SK-N-SH (cell line): ENCODE measurements around the gene LGALS14. TPM values are rescaled to one million over a fixed set of nuclear protein-coding genes. Genes with fewer than 3 reads are reported as not detected.

ENCODE experiments used
- CTCF ChIA-PET: fragments of 300-600, 350-600 bp; formaldehyde crosslinking; extraction: SDS; loops from one replicate; lab custom pipeline; 2021; lab: Yijun Ruan, JAX
- POLR2A ChIA-PET: fragments of 350-600 bp; sonication (Branson Sonifier 250); formaldehyde crosslinking; extraction: SDS; loops from one replicate; lab custom pipeline; 2020; ENCODE audit warnings: antibody characterized with exemption, inconsistent platforms; lab: Yijun Ruan, JAX
- DNase-seq: peaks from one replicate; pipeline ENCODE4 v3.0.0; 2012
- H2AFZ ChIP-seq: fragments of 200-600 bp; sonication (generic); 2 replicates; pipeline ENCODE4 v1.8.1; 2016; ENCODE audit warnings: antibody characterized with exemption, mild to moderate bottlenecking, low read depth
- H3F3A ChIP-seq: fragments of 200-600 bp; sonication (generic); replicated peaks from 2 replicates; pipeline ENCODE3; 2016; ENCODE audit warnings: antibody characterized with exemption, mild to moderate bottlenecking; ENCODE audit not compliant: insufficient read depth
- H3K27ac ChIP-seq, 2 experiments: fragments of 200-500 bp in 1 of 2; fragments of 200-600 bp in 1 of 2; sonication (Bioruptor generic) in 1 of 2; sonication (generic), shearing (Covaris generic) in 1 of 2; 2 replicates each; pipeline versions ENCODE4 v1.5.1 to v1.6.1; 2014 to 2016; ENCODE audit warnings: low read depth in 2 of 2, inconsistent platforms in 1 of 2, low read length in 1 of 2, mild to moderate bottlenecking in 1 of 2, mixed read lengths in 1 of 2
- H3K27me3 ChIP-seq: fragments of 200-600 bp; sonication (generic), shearing (Covaris generic); 2 replicates; pipeline ENCODE4 v1.6.1; 2016; ENCODE audit warnings: mixed run types; ENCODE audit not compliant: insufficient read depth
- H3K36me3 ChIP-seq, 2 experiments: fragments of 200-500 bp in 1 of 2; fragments of 200-600 bp in 1 of 2; sonication (Bioruptor generic) in 1 of 2; sonication (generic) in 1 of 2; replicated peaks in 1 of 2; 2 replicates each; pipeline versions ENCODE3 to v1.5.1; 2014 to 2016; ENCODE audit warnings: low read length in 1 of 2, mild to moderate bottlenecking in 1 of 2; ENCODE audit not compliant: insufficient read depth in 2 of 2, control insufficient read depth in 1 of 2
- H3K4me1 ChIP-seq, 2 experiments: fragments of 200-500 bp in 1 of 2; fragments of 200-600 bp in 1 of 2; sonication (Bioruptor generic) in 1 of 2; sonication (generic), shearing (Covaris generic) in 1 of 2; 2 replicates each; pipeline versions ENCODE4 v1.5.1 to v1.6.1; 2014 to 2016; ENCODE audit warnings: low read depth in 1 of 2, low read length in 1 of 2, mixed run types in 1 of 2; ENCODE audit not compliant: insufficient read depth in 2 of 2, control insufficient read depth in 1 of 2
- H3K4me2 ChIP-seq: fragments of 200-600 bp; sonication (generic), shearing (Covaris generic); 2 replicates; pipeline ENCODE4 v1.6.1; 2017; ENCODE audit warnings: mixed run types
- H3K4me3 ChIP-seq, 2 experiments: fragments of 200-500 bp in 1 of 2; fragments of 200-600 bp in 1 of 2; sonication (Bioruptor generic) in 1 of 2; sonication (generic), shearing (Covaris generic) in 1 of 2; 2 replicates each; pipeline versions ENCODE4 v1.5.1 to v1.8.1; 2014 to 2016; ENCODE audit warnings: low read depth in 2 of 2, inconsistent platforms in 1 of 2, low read length in 1 of 2, mild to moderate bottlenecking in 1 of 2, mixed read lengths in 1 of 2, moderate library complexity in 1 of 2
- H3K79me2 ChIP-seq: fragments of 200-600 bp; sonication (generic); 2 replicates; pipeline ENCODE4 v1.8.1; 2017; ENCODE audit warnings: mild to moderate bottlenecking; ENCODE audit not compliant: insufficient read depth
- H3K9ac ChIP-seq: fragments of 200-600 bp; sonication (generic); 2 replicates; pipeline ENCODE4 v1.6.1; 2017; ENCODE audit warnings: mixed run types
- H3K9me2 ChIP-seq: fragments of 200-600 bp; sonication (generic); 2 replicates; pipeline ENCODE4 v1.6.1; 2017; ENCODE audit warnings: mixed run types
- H3K9me3 ChIP-seq: fragments of 200-600 bp; sonication (generic); 2 replicates; pipeline ENCODE4 v1.6.1; 2017; ENCODE audit warnings: mixed run types, mild to moderate bottlenecking, moderate library complexity
- H4K20me1 ChIP-seq: fragments of 200-600 bp; sonication (generic); 2 replicates; pipeline ENCODE4 v1.6.1; 2017; ENCODE audit warnings: mild to moderate bottlenecking, mixed run types; ENCODE audit not compliant: insufficient read depth
- CHD2 ChIP-seq: fragments of 150-350 bp; IDR thresholded peaks from 2 replicates; pipeline ENCODE4 v1.6.1; 2018; ENCODE audit warnings: low read length; ENCODE audit not compliant: partially characterized antibody
- EZH2phosphoT487 ChIP-seq: fragments of 200-600 bp; sonication (generic); IDR thresholded peaks from 2 replicates; pipeline ENCODE4 v1.6.1; 2017; ENCODE audit warnings: low read depth, mixed run types, mild to moderate bottlenecking, antibody characterized with exemption, moderate library complexity, borderline replicate concordance
- FOSL2 ChIP-seq: IDR thresholded peaks from 2 replicates; pipeline ENCODE4 v1.4.0; 2012; ENCODE audit warnings: low read depth, mild to moderate bottlenecking, moderate library complexity, borderline replicate concordance
- FOXM1 ChIP-seq: IDR thresholded peaks from 2 replicates; pipeline ENCODE4 v1.4.0; 2012; ENCODE audit warnings: low read depth, mild to moderate bottlenecking
- JUND ChIP-seq: IDR thresholded peaks from 2 replicates; pipeline ENCODE4 v1.4.0; 2012
- MEF2A ChIP-seq: IDR thresholded peaks from 2 replicates; pipeline ENCODE4 v1.4.0; 2012; ENCODE audit warnings: low read depth, borderline replicate concordance
- RAD21 ChIP-seq: IDR thresholded peaks from 2 replicates; pipeline ENCODE4 v1.6.1; 2012; ENCODE audit warnings: mild to moderate bottlenecking, low read length
- RCOR1 ChIP-seq: fragments of 150-350 bp; IDR thresholded peaks from 2 replicates; pipeline ENCODE4 v1.6.1; 2017; ENCODE audit warnings: antibody characterized with exemption, low read length
- RFX5 ChIP-seq: IDR thresholded peaks from 2 replicates; pipeline ENCODE4 v1.6.1; 2012; ENCODE audit warnings: mild to moderate bottlenecking, improper control_type of control experiment, low read length
- SIN3A ChIP-seq: IDR thresholded peaks from 2 replicates; pipeline ENCODE4 v1.6.1; 2012; ENCODE audit warnings: low read depth, mild to moderate bottlenecking, low read length, moderate library complexity, borderline replicate concordance
- YY1 ChIP-seq: IDR thresholded peaks from 2 replicates; pipeline ENCODE4 v1.4.0; 2012; ENCODE audit warnings: low read depth, mild to moderate bottlenecking
- ZBTB33 ChIP-seq: IDR thresholded peaks from 2 replicates; pipeline ENCODE4 v1.4.0; 2012; ENCODE audit warnings: low read depth, borderline replicate concordance
- WGBS: methylation state at CpG from one replicate; pipeline ENCODE4 v1.1.6; 2017; ENCODE audit warnings: low lambda C conversion rate; 5-methylcytosine and 5-hydroxymethylcytosine counted together
- polyA plus RNA-seq, 3 experiments: library from polyadenylated mRNA; depleted of rRNA; stranded (reverse); fragments of >200 nt; gene quantifications; 2 replicates each; pipeline ENCODE4 v1.2.3, GENCODE V29; 2012
- TF ChIP-seq, protein P1 (sequence below): fragments of 200-600 bp; sonication (generic); IDR thresholded peaks from 2 replicates; pipeline ENCODE4 v1.6.1; 2017; ENCODE audit warnings: antibody characterized with exemption, mild to moderate bottlenecking, moderate library complexity

Gene LGALS14
- polyA plus RNA-seq, 1 of the 3 experiments (the other 2 are of a cell fraction): not detected

DNA sequence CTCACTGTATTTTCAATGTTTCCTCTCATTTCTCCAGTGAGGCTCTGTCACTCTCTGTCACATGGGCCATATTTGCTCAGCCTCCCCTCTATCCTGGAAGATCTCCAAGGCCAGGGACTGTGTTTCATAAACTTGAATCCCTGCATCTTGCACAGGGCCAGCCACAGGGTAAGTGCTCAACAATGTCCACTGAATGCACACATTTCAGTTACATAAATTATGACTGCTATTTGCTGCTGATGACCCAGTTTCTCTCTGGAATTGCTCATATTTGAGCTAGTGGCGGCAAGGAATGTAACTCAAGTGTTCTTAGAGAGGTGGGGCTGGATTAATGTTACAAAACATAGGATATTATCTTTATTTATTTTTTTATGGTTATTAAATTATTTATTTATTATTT is 27.4 kb downstream of the LGALS14 start:
- Histone ChIP-seq H3K27me3 (no peaks in the 10 kb centered on the region; the same call in 1 of the 2 replicates), H3K79me2 (no peaks in the 10 kb centered on the region)
- TF ChIP-seq FOSL2 (no peak), ZBTB33 (no peak), JUND (no peak), FOXM1 (no peak), RFX5 (no peak), RCOR1 (no peak), MEF2A (no peak), CHD2 (no peak), YY1 (no peak), RAD21 (no peak), EZH2phosphoT487 (no peak)
- TF ChIP-seq, protein P1, sequence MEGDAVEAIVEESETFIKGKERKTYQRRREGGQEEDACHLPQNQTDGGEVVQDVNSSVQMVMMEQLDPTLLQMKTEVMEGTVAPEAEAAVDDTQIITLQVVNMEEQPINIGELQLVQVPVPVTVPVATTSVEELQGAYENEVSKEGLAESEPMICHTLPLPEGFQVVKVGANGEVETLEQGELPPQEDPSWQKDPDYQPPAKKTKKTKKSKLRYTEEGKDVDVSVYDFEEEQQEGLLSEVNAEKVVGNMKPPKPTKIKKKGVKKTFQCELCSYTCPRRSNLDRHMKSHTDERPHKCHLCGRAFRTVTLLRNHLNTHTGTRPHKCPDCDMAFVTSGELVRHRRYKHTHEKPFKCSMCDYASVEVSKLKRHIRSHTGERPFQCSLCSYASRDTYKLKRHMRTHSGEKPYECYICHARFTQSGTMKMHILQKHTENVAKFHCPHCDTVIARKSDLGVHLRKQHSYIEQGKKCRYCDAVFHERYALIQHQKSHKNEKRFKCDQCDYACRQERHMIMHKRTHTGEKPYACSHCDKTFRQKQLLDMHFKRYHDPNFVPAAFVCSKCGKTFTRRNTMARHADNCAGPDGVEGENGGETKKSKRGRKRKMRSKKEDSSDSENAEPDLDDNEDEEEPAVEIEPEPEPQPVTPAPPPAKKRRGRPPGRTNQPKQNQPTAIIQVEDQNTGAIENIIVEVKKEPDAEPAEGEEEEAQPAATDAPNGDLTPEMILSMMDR: no peak
- TF ChIP-seq, all 33 proteins: peak for 0
- Histone ChIP-seq H3K9me3 (no peaks in the 10 kb centered on the region), H3K4me2 (no peak overlapping the region), H3K27ac (no peak overlapping the region), H3K4me1 (no peaks in the 10 kb centered on the region), H3F3A (no peaks in the 10 kb centered on the region), H3K9me2 (no peaks in the 10 kb centered on the region), H3K36me3 (no peaks in the 10 kb centered on the region), H3K9ac (no peak overlapping the region), H3K4me3 (no peak overlapping the region), H4K20me1 (no peaks in the 10 kb centered on the region), H2AFZ (no peak overlapping the region)
- 25% methylated on average over 1 of the region's 1 CpG for WGBS
- CTCF ChIA-PET: no interaction called here
- POLR2A ChIA-PET: no interaction called here
- no peak for DNase-seq

GRCh38 chr19:39733841-39734240 is 29.6 kb downstream of the LGALS14 start:
- no peak for DNase-seq
- no peak for TF ChIP-seq FOXM1
- TF ChIP-seq SIN3A: no peak
- H4K20me1 ChIP-seq: no peaks in the 10 kb centered on the region
- no peaks in the 10 kb centered on the region for H3K9me2 ChIP-seq
- H3K9ac ChIP-seq: no peak overlapping the region
- H3K4me1 ChIP-seq: no peaks in the 10 kb centered on the region
- no peaks in the 10 kb centered on the region for H3K36me3 ChIP-seq
- H3K79me2 ChIP-seq: no peaks in the 10 kb centered on the region
- H3K27ac ChIP-seq: no peak overlapping the region
- H3K4me2 ChIP-seq: no peak overlapping the region
- 0 out of 2 replicates have a peak, but pooled peaks cover 6% of the 10 kb centered on the region for H3K27me3 ChIP-seq
- ChIA-PET POLR2A (no interaction called here), CTCF (no interaction called here)
- H3K4me3 ChIP-seq: no peak overlapping the region
- 2% methylated on average over 2 of the region's 2 CpGs for WGBS
- H3F3A ChIP-seq: no peaks in the 10 kb centered on the region
- no peaks in the 10 kb centered on the region for H3K9me3 ChIP-seq
- H2AFZ ChIP-seq: no peak overlapping the region
